HepG2 (cell line): ENCODE results near the gene OGFR. TPM values are rescaled to one million over a fixed set of nuclear protein-coding genes. Genes with fewer than 3 reads are reported as not detected.

ENCODE experiments used
- ARID5B ChIP-seq: IDR thresholded peaks from 2 replicates; pipeline ENCODE4 v1.4.0; 2020; ENCODE audit warnings: mild to moderate bottlenecking, missing genetic modification reagents
- CENPX ChIP-seq: sonication (generic); formaldehyde crosslinking; IDR thresholded peaks from 2 replicates; pipeline ENCODE4 v1.9.0; 2021; ENCODE audit warnings: mild to moderate bottlenecking, missing genetic modification reagents, moderate library complexity
- FOXA1 ChIP-seq, 2 experiments: fragments of 450-650 bp in 1 of 2; sonication (generic) in 1 of 2; formaldehyde crosslinking in 1 of 2; IDR thresholded peaks; 2 replicates each; pipeline versions ENCODE4 v1.4.0 to v1.6.1; 2016 to 2020; ENCODE audit warnings: missing genetic modification reagents in 1 of 2
- NCOA1 ChIP-seq: sonication (generic); formaldehyde crosslinking; IDR thresholded peaks from 2 replicates; pipeline ENCODE4 v1.9.0; 2021; ENCODE audit warnings: missing genetic modification reagents
- RBM39 ChIP-seq: fragments of 200-400 bp; formaldehyde crosslinking; IDR thresholded peaks from one replicate; pipeline ENCODE4 v1.6.1; 2018; ENCODE audit warnings: antibody characterized with exemption, mild to moderate bottlenecking, low read depth, low read length; ENCODE audit not compliant: poor library complexity, severe bottlenecking
- RXRA ChIP-seq: sonication (generic); formaldehyde crosslinking; IDR thresholded peaks from 2 replicates; pipeline ENCODE4 v1.5.1; 2020; ENCODE audit warnings: missing genetic modification reagents
- SETDB1 ChIP-seq: sonication (generic); formaldehyde crosslinking; IDR thresholded peaks from 2 replicates; pipeline ENCODE4 v1.5.1; 2020; ENCODE audit warnings: missing genetic modification reagents, mild to moderate bottlenecking, borderline replicate concordance
- SMAD9 ChIP-seq: sonication (generic); formaldehyde crosslinking; IDR thresholded peaks from 2 replicates; pipeline ENCODE4 v1.5.1; 2020; ENCODE audit warnings: mild to moderate bottlenecking, missing genetic modification reagents
- STAG1 ChIP-seq: sonication (generic); formaldehyde crosslinking; IDR thresholded peaks from 2 replicates; pipeline ENCODE4 v1.4.0; 2020; ENCODE audit warnings: missing genetic modification reagents
- ZFX ChIP-seq: sonication (generic); formaldehyde crosslinking; IDR thresholded peaks from 2 replicates; pipeline ENCODE4 v1.4.0; 2020; ENCODE audit warnings: mild to moderate bottlenecking, low read depth, missing genetic modification reagents, moderate library complexity
- ZNF20 ChIP-seq: sonication (generic); formaldehyde crosslinking; IDR thresholded peaks from 2 replicates; pipeline ENCODE4 v1.4.0; 2020; ENCODE audit warnings: mild to moderate bottlenecking, moderate library complexity, missing genetic modification reagents
- ZNF256 ChIP-seq: sonication (generic); formaldehyde crosslinking; conservative IDR thresholded peaks from 2 replicates; pipeline ENCODE4 v1.4.0; 2020; ENCODE audit warnings: missing genetic modification reagents
- ZNF260 ChIP-seq: sonication (generic); formaldehyde crosslinking; IDR thresholded peaks from 2 replicates; pipeline ENCODE4 v1.4.0; 2020; ENCODE audit warnings: missing genetic modification reagents, low read depth, mild to moderate bottlenecking, borderline replicate concordance
- ZNF660 ChIP-seq: sonication (generic); formaldehyde crosslinking; IDR thresholded peaks from 2 replicates; pipeline ENCODE4 v1.5.1; 2020; ENCODE audit warnings: mild to moderate bottlenecking, low read depth, missing genetic modification reagents, borderline replicate concordance
- ZNF720 ChIP-seq: sonication (generic); formaldehyde crosslinking; IDR thresholded peaks from 2 replicates; pipeline ENCODE4 v1.4.0; 2020; ENCODE audit warnings: missing genetic modification reagents
- ZNF781 ChIP-seq: sonication (generic); formaldehyde crosslinking; IDR thresholded peaks from 2 replicates; pipeline ENCODE4 v1.5.1; 2020; ENCODE audit warnings: borderline replicate concordance, mild to moderate bottlenecking, missing genetic modification reagents; ENCODE audit errors: not compliant biosample characterization
- polyA plus RNA-seq, 8 experiments: library from polyadenylated mRNA; depleted of rRNA in 3 of 8; stranded (reverse) in 7 of 8; unstranded in 1 of 8; fragments of >200 nt; fragmentation: Illumina TruSeq in 4 of 8; extraction: Trizol in 4 of 8; gene quantifications; 2 replicates each; pipeline versions ENCODE4 v1.2.1 to v1.2.3, GENCODE V29; 2011 to 2016; ENCODE audit warnings: low read depth in 4 of 8, missing spikeins in 1 of 8, mixed read lengths in 1 of 8; ENCODE audit not compliant: insufficient read depth in 1 of 8
- total RNA-seq, 5 experiments: library from RNA; depleted of rRNA; stranded (reverse); fragments of >200 nt; fragmentation: Illumina TruSeq; extraction: Trizol; gene quantifications; 2 replicates each; pipeline ENCODE4 v1.2.3, GENCODE V29; 2016; ENCODE audit warnings: low read depth in 1 of 5
- TF ChIP-seq, protein P1 (sequence below): sonication (generic); formaldehyde crosslinking; IDR thresholded peaks from 2 replicates; pipeline ENCODE4 v1.5.0; 2020; ENCODE audit warnings: mild to moderate bottlenecking, low read depth, missing genetic modification reagents, borderline replicate concordance
- TF ChIP-seq, protein P2 (sequence below): fragments of 450-650 bp; IDR thresholded peaks from 2 replicates; pipeline ENCODE4 v1.6.1; 2017; ENCODE audit warnings: mild to moderate bottlenecking
- TF ChIP-seq, protein P3 (sequence below): sonication (generic); formaldehyde crosslinking; IDR thresholded peaks from 2 replicates; pipeline ENCODE4 v1.5.0; 2020; ENCODE audit warnings: mild to moderate bottlenecking, missing genetic modification reagents

OGFR gene
- total and polyA plus RNA-seq, 2 of the 13 experiments (the other 11 are each of a cell fraction or from before 2014, with no cell fraction given), result 47.7 to 81.8 TPM

- TF ChIP-seq ZNF260 (CRISPR knock-in tag), result no peak
- no peak for TF ChIP-seq ZNF20 (CRISPR knock-in tag)
- TF ChIP-seq, protein P1, sequence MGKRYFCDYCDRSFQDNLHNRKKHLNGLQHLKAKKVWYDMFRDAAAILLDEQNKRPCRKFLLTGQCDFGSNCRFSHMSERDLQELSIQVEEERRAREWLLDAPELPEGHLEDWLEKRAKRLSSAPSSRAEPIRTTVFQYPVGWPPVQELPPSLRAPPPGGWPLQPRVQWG (CRISPR knock-in tag), result no peak
- peak; percentile 47 for TF ChIP-seq RBM39
- peak; percentile 16 for TF ChIP-seq RXRA (CRISPR knock-in tag)
- TF ChIP-seq, protein P2, sequence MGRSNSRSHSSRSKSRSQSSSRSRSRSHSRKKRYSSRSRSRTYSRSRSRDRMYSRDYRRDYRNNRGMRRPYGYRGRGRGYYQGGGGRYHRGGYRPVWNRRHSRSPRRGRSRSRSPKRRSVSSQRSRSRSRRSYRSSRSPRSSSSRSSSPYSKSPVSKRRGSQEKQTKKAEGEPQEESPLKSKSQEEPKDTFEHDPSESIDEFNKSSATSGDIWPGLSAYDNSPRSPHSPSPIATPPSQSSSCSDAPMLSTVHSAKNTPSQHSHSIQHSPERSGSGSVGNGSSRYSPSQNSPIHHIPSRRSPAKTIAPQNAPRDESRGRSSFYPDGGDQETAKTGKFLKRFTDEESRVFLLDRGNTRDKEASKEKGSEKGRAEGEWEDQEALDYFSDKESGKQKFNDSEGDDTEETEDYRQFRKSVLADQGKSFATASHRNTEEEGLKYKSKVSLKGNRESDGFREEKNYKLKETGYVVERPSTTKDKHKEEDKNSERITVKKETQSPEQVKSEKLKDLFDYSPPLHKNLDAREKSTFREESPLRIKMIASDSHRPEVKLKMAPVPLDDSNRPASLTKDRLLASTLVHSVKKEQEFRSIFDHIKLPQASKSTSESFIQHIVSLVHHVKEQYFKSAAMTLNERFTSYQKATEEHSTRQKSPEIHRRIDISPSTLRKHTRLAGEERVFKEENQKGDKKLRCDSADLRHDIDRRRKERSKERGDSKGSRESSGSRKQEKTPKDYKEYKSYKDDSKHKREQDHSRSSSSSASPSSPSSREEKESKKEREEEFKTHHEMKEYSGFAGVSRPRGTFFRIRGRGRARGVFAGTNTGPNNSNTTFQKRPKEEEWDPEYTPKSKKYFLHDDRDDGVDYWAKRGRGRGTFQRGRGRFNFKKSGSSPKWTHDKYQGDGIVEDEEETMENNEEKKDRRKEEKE, result no peak
- no peak for TF ChIP-seq ARID5B (CRISPR knock-in tag)
- TF ChIP-seq, protein P3, sequence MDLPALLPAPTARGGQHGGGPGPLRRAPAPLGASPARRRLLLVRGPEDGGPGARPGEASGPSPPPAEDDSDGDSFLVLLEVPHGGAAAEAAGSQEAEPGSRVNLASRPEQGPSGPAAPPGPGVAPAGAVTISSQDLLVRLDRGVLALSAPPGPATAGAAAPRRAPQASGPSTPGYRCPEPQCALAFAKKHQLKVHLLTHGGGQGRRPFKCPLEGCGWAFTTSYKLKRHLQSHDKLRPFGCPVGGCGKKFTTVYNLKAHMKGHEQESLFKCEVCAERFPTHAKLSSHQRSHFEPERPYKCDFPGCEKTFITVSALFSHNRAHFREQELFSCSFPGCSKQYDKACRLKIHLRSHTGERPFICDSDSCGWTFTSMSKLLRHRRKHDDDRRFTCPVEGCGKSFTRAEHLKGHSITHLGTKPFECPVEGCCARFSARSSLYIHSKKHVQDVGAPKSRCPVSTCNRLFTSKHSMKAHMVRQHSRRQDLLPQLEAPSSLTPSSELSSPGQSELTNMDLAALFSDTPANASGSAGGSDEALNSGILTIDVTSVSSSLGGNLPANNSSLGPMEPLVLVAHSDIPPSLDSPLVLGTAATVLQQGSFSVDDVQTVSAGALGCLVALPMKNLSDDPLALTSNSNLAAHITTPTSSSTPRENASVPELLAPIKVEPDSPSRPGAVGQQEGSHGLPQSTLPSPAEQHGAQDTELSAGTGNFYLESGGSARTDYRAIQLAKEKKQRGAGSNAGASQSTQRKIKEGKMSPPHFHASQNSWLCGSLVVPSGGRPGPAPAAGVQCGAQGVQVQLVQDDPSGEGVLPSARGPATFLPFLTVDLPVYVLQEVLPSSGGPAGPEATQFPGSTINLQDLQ (CRISPR knock-in tag), result 0 out of 2 replicates have a peak, but pooled peaks have one; percentile 2
- no peak for TF ChIP-seq ZNF781 (CRISPR knock-in tag)
- TF ChIP-seq ZFX (CRISPR knock-in tag), result peak; percentile 4; the same call in 1 of the 2 replicates
- TF ChIP-seq FOXA1 (IDR thresholded peaks at IDR 0.05), result no peak
- TF ChIP-seq FOXA1 (CRISPR knock-in tag; IDR thresholded peaks at IDR 0.05), result no peak
- TF ChIP-seq SMAD9, result no peak
- no peak for TF ChIP-seq CENPX (CRISPR knock-in tag)
- no peak for TF ChIP-seq SETDB1
- TF ChIP-seq ZNF660 (CRISPR knock-in tag), result no peak
- no peak for TF ChIP-seq STAG1 (CRISPR knock-in tag)
- no peak for TF ChIP-seq NCOA1 (CRISPR knock-in tag)
- TF ChIP-seq ZNF720 (CRISPR knock-in tag), result no peak
- TF ChIP-seq ZNF256 (CRISPR knock-in tag), result no peak
These were observed 11.6 kb downstream of the OGFR start (continued) for GRCh38 chr20:62816031-62816883.
